Mucosa of stomach (tissue), 1 donor: Measurements from ENCODE around the gene RINL.
A peak's percentile ranks its signal among the peaks of the same experiment; 100 is the strongest.

ENCODE experiments used
- H3K27me3 ChIP-seq: one replicate; pipeline ENCODE4 v1.7.0; 2013; ENCODE audit warnings: mild to moderate bottlenecking, low read length; ENCODE audit not compliant: control insufficient read depth, insufficient read depth
- H3K36me3 ChIP-seq: one replicate; pipeline ENCODE4 v1.7.0; 2013; ENCODE audit warnings: low read length; ENCODE audit not compliant: control insufficient read depth, insufficient read depth
- H3K4me1 ChIP-seq: one replicate; pipeline ENCODE4 v1.7.0; 2013; ENCODE audit warnings: mild to moderate bottlenecking, low read length; ENCODE audit not compliant: control insufficient read depth, insufficient read depth
- H3K4me3 ChIP-seq: one replicate; pipeline ENCODE4 v1.7.0; 2013; ENCODE audit warnings: low read length
- H3K9ac ChIP-seq: one replicate; pipeline ENCODE4 v1.7.0; 2013; ENCODE audit warnings: mild to moderate bottlenecking, low read length, moderate library complexity
- H3K9me3 ChIP-seq: one replicate; pipeline ENCODE4 v1.7.0; 2013; ENCODE audit warnings: mild to moderate bottlenecking, low read length, moderate library complexity; ENCODE audit not compliant: control insufficient read depth
- donor health status: Pancreatic carcinoma.

RINL gene

DNA sequence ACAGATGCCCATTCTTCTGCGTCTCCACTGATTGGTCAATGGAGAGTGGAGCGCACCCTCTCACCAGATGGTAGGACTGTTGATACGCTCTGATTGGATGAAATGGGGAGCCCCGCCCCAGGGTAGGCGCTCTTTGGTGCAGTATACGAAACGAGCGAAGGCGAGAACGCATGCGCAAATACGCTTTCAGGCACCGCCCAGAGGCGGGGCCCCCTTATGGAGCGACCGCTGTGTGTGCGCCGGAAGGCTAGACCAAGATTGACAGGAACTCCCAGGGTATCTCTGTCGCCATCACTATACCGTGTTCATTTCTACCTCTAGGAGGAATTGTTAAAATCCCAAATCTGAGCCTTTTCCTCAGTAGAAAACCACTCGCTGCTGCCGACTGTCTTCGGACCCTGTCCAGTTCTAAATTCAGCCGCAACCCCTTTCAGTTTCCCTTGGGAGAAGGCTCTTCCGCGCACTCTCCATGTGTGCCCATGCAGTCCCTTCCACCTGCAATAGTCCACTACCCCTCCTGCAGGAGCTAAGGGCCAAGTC is 27.6 kb downstream of the RINL start:
- Histone ChIP-seq H3K36me3 (peaks cover 20% of the 10 kb centered on the region), H3K27me3 (no peaks in the 10 kb centered on the region), H3K9me3 (no peaks in the 10 kb centered on the region), H3K4me3 (peak overlapping the region; percentile 77), H3K9ac (peak overlapping the region; percentile 79), H3K4me1 (peaks cover 28% of the 10 kb centered on the region)

DNA sequence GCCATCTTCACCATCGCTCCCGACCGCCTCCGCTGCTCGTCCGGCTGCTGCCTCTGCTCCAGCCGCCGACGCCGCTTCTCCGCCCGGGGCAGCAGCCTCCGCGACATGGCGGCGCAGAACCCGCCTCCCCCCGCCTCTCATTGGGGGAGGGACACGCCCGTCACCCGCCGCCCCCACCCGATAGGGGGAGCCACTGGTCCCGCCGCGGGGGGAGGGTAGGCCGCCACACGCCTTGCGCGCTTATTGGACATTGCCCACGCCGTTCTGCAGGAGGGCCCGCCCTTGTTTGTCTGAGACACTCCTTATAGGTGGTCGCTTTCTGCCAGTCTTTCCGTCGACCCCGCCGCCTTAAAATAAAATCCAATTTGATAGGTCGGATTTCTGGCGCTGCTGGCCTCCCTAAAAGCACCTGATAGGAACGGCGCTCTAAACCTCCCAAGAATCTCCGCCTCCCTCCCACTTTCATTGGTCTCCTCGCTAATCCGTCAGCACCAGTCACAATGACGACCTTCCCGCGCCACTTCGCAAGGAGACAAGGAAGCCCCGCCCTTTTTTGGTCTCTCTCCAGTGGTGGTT is 28.1 kb downstream of the RINL start, which contains the start of gene HNRNPL:
TSS of gene HNRNPL (minus strand) at position 127 of the 576 bp plus-strand sequence. CDS start at position 107, 20 bp downstream.
- peaks cover 23% of the 10 kb centered on the region for H3K36me3 ChIP-seq
- H3K9me3 ChIP-seq, result no peaks in the 10 kb centered on the region
- H3K9ac ChIP-seq, result peak within 1 kb of the TSS; percentile 79
- H3K27me3 ChIP-seq, result no peaks in the 10 kb centered on the region
- H3K4me3 ChIP-seq, result peak within 1 kb of the TSS; percentile 77
- H3K4me1 ChIP-seq, result peaks cover 28% of the 10 kb centered on the region

DNA sequence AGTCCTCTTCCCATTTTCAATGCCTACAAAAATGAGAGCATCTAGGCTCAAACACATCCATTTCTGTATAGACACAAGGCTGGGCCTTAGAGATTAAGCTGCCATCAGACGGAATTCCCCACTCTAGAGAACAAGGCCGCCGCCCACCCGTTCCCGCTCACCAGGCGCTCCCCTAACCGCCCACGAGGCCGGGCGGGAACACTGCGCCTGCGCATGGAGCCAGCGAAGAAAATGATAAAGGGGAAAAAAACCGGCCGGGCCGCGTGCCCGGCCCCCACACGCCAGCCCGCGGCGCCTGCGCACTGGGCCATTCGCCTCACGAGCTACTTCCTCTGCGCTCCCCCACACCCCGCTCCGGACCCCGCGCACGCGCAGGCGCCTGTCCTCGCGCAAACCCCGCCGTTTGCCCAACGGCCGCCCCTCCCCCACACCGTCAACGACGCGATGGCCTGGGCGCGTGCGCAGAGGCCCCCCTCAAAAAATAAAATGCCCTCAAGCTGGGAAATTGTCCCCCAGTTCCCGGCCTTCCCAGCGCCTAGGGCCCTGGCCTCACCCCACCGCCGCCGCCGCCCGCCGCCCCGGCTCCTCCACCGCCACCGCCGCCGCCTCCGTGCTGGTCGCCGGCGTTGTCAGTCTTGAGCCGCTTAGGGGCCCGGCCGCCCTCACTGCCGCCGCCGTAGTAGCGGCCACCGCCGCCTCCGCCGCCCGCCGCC is 28.8 kb downstream of the RINL start:
- peak overlapping the region; percentile 71 for H3K9ac ChIP-seq
- peak overlapping the region; percentile 21 for H3K4me3 ChIP-seq
- H3K36me3 ChIP-seq, result peaks cover 28% of the 10 kb centered on the region
- no peaks in the 10 kb centered on the region for H3K9me3 ChIP-seq
- H3K4me1 ChIP-seq, result peaks cover 28% of the 10 kb centered on the region
- no peaks in the 10 kb centered on the region for H3K27me3 ChIP-seq

DNA sequence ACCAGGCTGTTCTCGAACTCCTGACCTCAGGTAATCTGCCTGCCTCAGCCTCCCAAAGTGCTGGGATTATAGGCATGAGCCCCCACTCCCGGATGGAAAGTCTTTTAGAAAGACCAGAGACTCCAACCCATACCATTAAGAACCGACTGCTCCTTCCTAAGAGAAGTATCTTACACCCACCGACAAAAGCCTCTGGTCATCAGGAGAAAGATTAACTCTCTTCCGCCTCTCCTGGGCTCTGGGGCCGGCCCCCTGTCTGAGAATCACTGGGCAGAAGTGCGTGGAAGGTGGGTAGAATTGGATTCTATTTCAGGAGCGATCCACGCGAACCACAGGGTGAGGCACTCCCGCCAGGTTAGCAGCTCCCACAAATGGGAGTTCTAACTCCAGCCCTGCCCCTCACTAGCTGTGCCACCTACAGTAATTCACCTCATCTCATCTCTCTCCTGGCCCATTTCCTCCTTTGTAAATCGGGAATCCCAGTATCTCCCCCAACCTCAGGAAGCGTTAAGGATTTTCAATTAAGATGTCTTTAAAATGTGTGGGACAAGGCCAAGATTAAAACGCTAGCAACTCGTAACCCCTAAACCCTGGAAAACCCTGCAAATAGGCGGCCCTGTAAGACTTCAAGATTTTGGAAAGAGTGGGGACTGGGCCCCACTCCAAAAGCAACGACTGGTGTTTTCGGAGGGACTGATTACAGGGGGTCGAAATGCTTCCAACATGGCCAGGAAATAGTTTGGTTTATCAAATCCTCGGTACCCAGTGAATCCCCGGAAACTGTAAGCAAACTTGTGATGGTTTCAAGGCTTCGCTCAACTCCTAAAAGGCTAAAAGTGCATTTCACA is 29.6 kb downstream of the RINL start:
- no peaks in the 10 kb centered on the region for H3K9me3 ChIP-seq
- peak overlapping the region; percentile 71 for H3K9ac ChIP-seq
- no peaks in the 10 kb centered on the region for H3K27me3 ChIP-seq
- peak overlapping the region; percentile 21 for H3K4me3 ChIP-seq
- peaks cover 36% of the 10 kb centered on the region for H3K36me3 ChIP-seq
- H3K4me1 ChIP-seq, result peaks cover 30% of the 10 kb centered on the region

DNA sequence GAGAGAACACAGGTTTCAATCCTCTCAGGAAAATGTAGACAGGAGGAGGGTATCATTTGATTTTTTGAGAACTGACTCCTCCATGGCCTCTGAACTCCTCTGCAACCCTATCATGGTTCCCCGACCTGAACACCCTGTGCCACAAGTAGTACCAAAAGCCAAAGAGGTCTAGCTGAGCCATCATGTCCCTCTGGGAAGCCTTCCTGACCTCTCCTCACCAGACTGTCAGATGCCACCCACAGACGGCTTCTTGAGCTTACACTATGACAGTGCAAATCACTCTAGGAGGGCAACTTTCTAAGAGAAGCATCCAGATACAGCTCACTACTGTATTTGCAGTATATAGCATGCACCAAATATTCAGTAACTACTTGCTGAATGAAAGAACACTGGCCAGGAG is 32.0 kb downstream of the RINL start:
- Histone ChIP-seq H3K9ac (no peak overlapping the region), H3K9me3 (no peaks in the 10 kb centered on the region), H3K4me3 (no peak overlapping the region), H3K27me3 (no peaks in the 10 kb centered on the region), H3K36me3 (peaks cover 54% of the 10 kb centered on the region), H3K4me1 (peaks cover 21% of the 10 kb centered on the region)

DNA sequence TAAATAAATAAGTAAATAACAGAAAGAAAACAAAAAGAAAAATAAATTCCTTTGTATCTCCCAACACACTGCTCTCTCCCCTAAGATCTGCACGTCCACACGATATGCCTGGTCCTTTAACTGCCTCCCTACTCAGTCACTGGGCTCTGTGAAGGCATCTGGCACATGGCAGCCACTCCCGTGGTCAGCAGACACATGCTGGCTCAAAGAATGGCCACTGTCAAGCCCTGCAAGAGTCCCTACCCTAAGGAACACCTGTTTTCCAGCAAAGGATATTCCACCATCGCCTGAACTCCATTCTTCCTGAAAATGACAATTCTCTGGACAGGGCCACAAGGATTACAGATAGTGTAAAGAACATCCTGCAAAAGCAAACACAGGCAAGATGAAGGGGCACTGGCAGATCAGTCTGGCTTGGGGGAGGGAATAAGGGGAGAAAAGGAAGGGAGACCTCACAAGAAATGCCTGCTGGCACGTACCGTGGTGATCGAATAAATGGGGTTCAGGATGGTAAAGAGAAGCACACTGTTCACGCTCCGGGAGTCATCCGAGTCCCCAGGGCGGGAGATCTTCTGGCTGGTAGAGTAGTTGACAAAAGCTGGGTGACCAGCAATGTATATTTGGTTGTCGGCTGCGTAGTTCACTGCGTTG is 32.6 kb downstream of the RINL start:
- Histone ChIP-seq H3K27me3 (no peaks in the 10 kb centered on the region), H3K36me3 (peaks cover 60% of the 10 kb centered on the region), H3K9ac (no peak overlapping the region), H3K9me3 (no peaks in the 10 kb centered on the region), H3K4me1 (peaks cover 17% of the 10 kb centered on the region), H3K4me3 (no peak overlapping the region)

DNA sequence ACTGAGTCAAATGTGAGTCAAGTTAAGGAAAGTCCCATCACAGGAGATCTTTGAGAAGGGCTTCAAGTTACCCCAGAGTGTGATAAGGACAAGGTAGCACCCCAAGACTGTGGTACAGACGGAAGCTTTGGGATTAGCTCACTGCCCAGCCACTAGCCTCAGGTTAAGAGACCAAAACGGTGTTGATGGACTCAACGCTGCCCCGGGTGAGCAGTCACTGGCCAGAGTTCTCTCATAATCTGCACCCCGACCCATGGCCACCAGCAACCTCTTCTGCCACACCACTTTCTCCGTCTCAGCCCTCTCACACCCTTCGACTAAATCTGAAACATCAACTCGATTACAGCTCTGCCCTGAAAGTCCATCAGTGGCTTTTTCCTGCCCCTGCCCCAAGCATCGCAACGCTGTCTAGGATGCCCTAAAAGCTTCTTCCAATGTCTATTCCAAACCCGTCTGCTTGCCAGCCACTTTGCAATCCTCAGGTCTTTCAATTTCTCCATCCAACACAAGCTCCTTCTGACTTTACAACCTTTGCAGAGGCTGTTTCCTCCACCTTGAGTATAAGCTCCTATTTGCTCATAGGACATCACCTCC is 33.9 kb downstream of the RINL start:
- H3K36me3 ChIP-seq, result peaks cover 68% of the 10 kb centered on the region
- H3K9ac ChIP-seq, result no peak overlapping the region
- no peak overlapping the region for H3K4me3 ChIP-seq
- H3K4me1 ChIP-seq, result peaks cover 22% of the 10 kb centered on the region
- no peaks in the 10 kb centered on the region for H3K27me3 ChIP-seq
- no peaks in the 10 kb centered on the region for H3K9me3 ChIP-seq

DNA sequence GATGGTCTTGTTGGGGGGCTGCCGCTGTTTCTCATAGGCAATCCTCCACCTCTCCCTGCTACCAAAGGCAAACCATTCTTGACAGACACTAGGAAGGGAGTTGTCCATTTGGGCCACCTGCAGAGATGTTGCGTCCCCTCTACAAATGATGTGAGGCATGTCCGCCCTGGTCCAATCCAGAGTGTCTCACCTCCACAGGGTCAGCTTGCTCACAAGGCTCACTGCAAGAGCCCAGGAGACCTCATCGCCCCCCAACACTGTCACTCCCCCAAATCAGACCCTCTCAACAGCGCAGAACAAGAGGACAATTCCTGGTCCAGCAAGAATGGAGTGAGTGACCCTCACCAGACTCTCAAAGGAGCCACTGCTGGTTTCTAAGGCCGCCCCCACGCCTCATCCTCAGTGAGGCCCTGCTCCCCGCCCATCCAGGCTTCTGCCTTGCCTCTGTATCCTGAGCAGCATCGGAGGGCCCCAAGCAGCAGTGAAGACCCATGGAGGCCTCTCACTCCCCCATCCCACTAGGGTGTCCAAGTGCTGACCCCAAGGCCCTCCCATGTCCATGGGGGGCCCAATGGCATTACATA is 34.8 kb downstream of the RINL start:
- Histone ChIP-seq H3K4me3 (no peak overlapping the region), H3K4me1 (peaks cover 28% of the 10 kb centered on the region), H3K36me3 (peaks cover 76% of the 10 kb centered on the region), H3K9me3 (no peaks in the 10 kb centered on the region), H3K27me3 (no peaks in the 10 kb centered on the region), H3K9ac (no peak overlapping the region)

DNA sequence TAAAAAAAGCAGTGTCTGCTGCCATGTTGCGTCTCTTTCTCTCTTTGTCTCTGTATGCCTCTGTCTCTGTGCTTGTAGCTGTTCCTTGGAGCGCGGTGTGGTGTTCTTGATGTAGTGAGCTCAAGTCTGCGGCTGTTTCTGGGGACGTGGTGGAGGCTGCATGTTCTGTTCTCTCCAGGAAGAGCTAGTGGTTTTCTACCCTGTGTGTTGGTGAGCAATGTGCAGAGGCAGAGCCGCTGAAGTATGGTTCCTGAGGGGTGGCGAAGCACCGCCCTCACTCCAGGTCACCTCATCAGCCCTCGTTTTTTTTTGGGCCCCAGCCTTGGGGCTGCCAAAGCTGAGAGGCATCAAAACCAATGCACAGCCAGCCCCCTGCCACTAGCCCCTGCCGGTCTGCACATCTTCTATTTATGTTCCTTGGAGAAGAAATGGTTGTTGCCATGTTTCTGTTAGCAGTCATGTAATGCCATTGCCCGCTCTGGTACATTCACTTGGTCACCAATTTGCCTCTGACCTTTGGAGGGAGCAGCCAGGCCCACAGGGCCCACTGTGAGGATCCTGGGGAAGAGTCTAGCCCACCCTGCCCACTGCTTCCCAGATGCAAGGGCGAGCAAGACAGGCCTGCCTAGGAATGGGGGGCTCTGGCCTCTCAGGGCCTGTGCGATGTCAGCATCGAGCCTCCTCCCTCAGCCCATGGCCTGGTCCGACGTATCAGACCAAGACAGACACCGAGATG is 35.5 kb downstream of the RINL start:
- no peak overlapping the region for H3K9ac ChIP-seq
- H3K9me3 ChIP-seq, result no peaks in the 10 kb centered on the region
- H3K4me3 ChIP-seq, result no peak overlapping the region
- H3K4me1 ChIP-seq, result peaks cover 28% of the 10 kb centered on the region
- H3K27me3 ChIP-seq, result no peaks in the 10 kb centered on the region
- H3K36me3 ChIP-seq, result peaks cover 80% of the 10 kb centered on the region

DNA sequence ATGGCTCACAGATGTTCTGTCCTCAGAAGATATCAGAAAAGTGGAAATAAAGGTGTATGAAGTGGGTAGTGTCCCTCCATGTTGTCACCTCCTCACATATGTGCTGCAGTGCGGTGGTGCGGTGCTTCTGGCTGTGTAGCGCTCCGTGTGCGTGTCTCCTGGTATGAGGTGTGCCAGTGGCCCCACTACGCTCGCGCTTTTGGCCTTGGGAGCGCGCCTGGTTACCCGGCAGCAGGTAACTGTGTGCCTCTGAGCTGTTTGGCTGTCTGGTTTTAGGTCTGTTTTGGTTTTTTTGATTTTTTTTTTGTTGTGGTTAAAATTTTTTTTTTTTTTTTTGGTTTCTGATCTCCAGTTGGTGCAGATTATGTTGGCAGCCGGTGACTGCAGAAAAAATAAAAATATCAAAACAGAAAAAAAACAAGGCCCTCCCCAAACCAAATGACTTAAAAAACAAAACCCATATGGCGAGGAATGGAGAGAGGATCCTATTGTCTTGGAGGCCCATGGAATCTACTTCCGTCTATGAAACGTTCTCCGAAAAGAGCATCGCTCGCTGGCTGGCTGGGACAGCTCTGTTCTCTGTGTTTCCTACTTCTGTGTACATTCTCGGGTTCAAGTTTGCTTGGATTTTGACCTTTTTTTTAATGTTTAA is 36.2 kb downstream of the RINL start:
- no peak overlapping the region for H3K4me3 ChIP-seq
- peaks cover 81% of the 10 kb centered on the region for H3K36me3 ChIP-seq
- peaks cover 34% of the 10 kb centered on the region for H3K4me1 ChIP-seq
- H3K27me3 ChIP-seq, result no peaks in the 10 kb centered on the region
- H3K9me3 ChIP-seq, result no peaks in the 10 kb centered on the region
- H3K9ac ChIP-seq, result no peak overlapping the region
